MCF 10A (cell line): ENCODE results near the gene PAX5. TPM values are rescaled to one million over a fixed set of nuclear protein-coding genes. Genes with fewer than 3 reads are reported as not detected.

ENCODE experiments used
- BruUV-seq: library from RNA; stranded (reverse); fragments of 400-500 nt; replicated peaks from 2 replicates; lab custom pipeline; 2021; lab: Mats Ljungman, UMichigan
- CTCF ChIA-PET: fragments of 300-600 bp; sonication (Branson Sonifier 250); formaldehyde crosslinking; extraction: SDS; loops from one replicate; lab custom pipeline; 2021; ENCODE audit warnings: antibody characterized with exemption, inconsistent platforms; lab: Yijun Ruan, JAX
- POLR2A ChIA-PET: fragments of 300-600, 350-650 bp; sonication (Branson Sonifier 250); formaldehyde crosslinking; extraction: SDS; loops from one replicate; lab custom pipeline; 2020; ENCODE audit warnings: antibody characterized with exemption, inconsistent platforms; lab: Yijun Ruan, JAX
- DNase-seq: peaks from one replicate; pipeline ENCODE4 v3.0.0-alpha.2; 2018; ENCODE audit not compliant: unreplicated experiment
- H3K27ac Mint-ChIP-seq: one replicate; pipeline ENCODE4 v1.8.0; 2022; ENCODE audit warnings: mild to moderate bottlenecking, low read depth, mixed read lengths; ENCODE audit not compliant: unreplicated experiment
- H3K27me3 Mint-ChIP-seq: one replicate; pipeline ENCODE4 v1.8.0; 2022; ENCODE audit warnings: mixed read lengths; ENCODE audit not compliant: insufficient read depth, unreplicated experiment
- H3K36me3 Mint-ChIP-seq: one replicate; pipeline ENCODE4 v1.8.0; 2022; ENCODE audit warnings: mild to moderate bottlenecking, moderate library complexity, mixed read lengths; ENCODE audit not compliant: insufficient read depth, unreplicated experiment
- H3K4me1 Mint-ChIP-seq: one replicate; pipeline ENCODE4 v1.8.0; 2022; ENCODE audit warnings: mixed read lengths; ENCODE audit not compliant: insufficient read depth, unreplicated experiment
- H3K4me3 Mint-ChIP-seq: one replicate; pipeline ENCODE4 v1.8.0; 2022; ENCODE audit warnings: mild to moderate bottlenecking, moderate library complexity, mixed read lengths; ENCODE audit not compliant: unreplicated experiment
- H3K9me3 Mint-ChIP-seq: one replicate; pipeline ENCODE4 v1.8.0; 2022; ENCODE audit warnings: mixed read lengths; ENCODE audit not compliant: unreplicated experiment
- intact Hi-C: fragments of 100-400 bp; cut with micrococcal nuclease; formaldehyde crosslinking; loops from 2 replicates; pipeline ENCODE4 v1.14.1; 2022
- total RNA-seq: library from RNA; stranded (reverse); gene quantifications from 2 replicates; pipeline ENCODE4 v1.2.3, GENCODE V29; 2022
- TF ChIP-seq, protein P1 (sequence below): fragments of 200-600 bp; IDR thresholded peaks from one replicate; pipeline ENCODE4 v1.8.0; 2022; ENCODE audit warnings: antibody characterized with exemption, mild to moderate bottlenecking; ENCODE audit not compliant: unreplicated experiment

PAX5 gene
- total RNA-seq, 1 experiment from 2014 or later: not detected

DNA sequence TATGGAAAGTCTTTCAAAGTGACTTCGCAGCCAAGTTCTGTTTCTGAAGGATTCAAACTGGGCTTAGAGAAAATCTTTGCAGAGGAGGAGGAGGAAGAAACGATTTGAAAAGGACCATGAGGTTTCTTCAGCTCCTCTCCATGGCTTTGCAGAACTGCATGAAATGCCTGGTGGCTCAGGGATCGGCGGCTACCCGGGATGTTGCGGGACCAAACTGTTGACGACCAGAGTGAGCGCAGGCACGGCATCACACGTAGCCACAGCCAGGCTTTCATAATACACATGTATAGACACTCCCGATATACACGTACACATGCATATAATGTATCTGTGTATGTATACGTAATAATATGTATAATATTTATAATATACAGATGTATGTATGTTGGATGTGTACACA is 180.0 kb downstream of the PAX5 start:
- DNase-seq: no peak
- no TSS peak for BruUV-seq
- TF ChIP-seq, protein P1, sequence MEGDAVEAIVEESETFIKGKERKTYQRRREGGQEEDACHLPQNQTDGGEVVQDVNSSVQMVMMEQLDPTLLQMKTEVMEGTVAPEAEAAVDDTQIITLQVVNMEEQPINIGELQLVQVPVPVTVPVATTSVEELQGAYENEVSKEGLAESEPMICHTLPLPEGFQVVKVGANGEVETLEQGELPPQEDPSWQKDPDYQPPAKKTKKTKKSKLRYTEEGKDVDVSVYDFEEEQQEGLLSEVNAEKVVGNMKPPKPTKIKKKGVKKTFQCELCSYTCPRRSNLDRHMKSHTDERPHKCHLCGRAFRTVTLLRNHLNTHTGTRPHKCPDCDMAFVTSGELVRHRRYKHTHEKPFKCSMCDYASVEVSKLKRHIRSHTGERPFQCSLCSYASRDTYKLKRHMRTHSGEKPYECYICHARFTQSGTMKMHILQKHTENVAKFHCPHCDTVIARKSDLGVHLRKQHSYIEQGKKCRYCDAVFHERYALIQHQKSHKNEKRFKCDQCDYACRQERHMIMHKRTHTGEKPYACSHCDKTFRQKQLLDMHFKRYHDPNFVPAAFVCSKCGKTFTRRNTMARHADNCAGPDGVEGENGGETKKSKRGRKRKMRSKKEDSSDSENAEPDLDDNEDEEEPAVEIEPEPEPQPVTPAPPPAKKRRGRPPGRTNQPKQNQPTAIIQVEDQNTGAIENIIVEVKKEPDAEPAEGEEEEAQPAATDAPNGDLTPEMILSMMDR: no peak
- Mint-ChIP-seq H3K27me3 (peaks cover 29% of the 10 kb centered on the region), H3K27ac (no peak overlapping the region), H3K36me3 (no peaks in the 10 kb centered on the region), H3K9me3 (no peaks in the 10 kb centered on the region), H3K4me1 (no peaks in the 10 kb centered on the region), H3K4me3 (no peak overlapping the region)
- CTCF ChIA-PET: interaction anchor here (1.0 to 1.3 kb wide), 2 partner anchors 9 to 16 kb away, joined by 3 to 5 read pairs; no protein-coding TSS in a partner anchor
- POLR2A ChIA-PET: interaction anchor here (0.7 kb wide), 1 partner anchor 55 kb away, joined by 4 read pairs; no protein-coding TSS in a partner anchor
- intact Hi-C loops: loop anchor here (10.0 kb wide), 1 partner anchor 219 kb away; no protein-coding TSS in a partner anchor

DNA sequence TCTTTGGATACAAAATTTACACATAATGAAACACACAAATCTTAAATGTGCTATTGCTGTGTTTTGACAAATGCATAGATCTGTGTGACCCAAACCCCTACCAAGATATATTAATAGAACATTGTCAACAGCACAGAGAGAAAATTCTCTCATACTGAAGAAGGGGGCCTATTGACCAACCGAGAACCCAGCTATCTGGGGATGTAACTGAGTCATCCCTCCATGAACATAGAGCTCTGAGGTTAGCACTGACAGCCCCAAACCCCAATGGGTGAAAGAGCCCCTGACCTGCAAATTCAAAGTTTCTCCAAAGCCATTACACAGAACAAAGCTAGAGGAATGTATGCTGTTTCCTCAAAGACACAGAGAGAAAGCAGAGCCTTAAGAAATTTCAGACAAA is 180.8 kb downstream of the PAX5 start:
- no TSS peak for BruUV-seq
- intact Hi-C loops: loop anchor here (10.0 kb wide), 1 partner anchor 218 kb away; no protein-coding TSS in a partner anchor
- Mint-ChIP-seq H3K27ac (no peak overlapping the region), H3K9me3 (no peaks in the 10 kb centered on the region), H3K27me3 (peaks cover 29% of the 10 kb centered on the region), H3K4me3 (no peak overlapping the region), H3K4me1 (no peaks in the 10 kb centered on the region), H3K36me3 (no peaks in the 10 kb centered on the region)
- no peak for DNase-seq
- TF ChIP-seq, protein P1: no peak
- POLR2A ChIA-PET: interaction anchor here (0.5 to 0.7 kb wide), 2 partner anchors 54 to 642 kb away, joined by 4 read pairs; no protein-coding TSS in a partner anchor
- CTCF ChIA-PET: interaction anchor here (0.5 to 1.3 kb wide), 3 partner anchors 10 to 279 kb away, joined by 3 to 6 read pairs (median 5); no protein-coding TSS in a partner anchor

DNA sequence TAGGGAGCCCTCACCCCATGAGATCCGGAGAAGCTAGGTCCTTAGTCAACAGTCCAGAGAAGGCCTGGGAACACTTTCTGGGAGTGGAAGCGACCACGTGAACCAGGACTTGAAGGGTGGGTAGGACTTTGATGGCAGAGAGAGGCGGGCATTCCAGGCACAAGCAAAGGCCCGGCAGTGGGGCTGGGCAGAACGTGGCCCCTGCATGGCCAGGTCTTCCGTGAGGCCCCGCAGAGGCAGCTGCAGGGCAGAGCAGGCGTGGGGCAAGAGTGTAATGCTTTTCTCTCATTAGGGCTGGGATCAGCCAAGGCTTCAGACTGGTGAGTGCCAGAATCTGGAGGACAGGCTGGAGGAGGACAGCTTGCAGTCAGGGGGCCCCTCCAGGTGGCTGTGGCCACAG is 184.1 kb downstream of the PAX5 start:
- intact Hi-C loops: loop anchor here (10.0 kb wide), 1 partner anchor 215 kb away; no protein-coding TSS in a partner anchor
- H3K4me3 Mint-ChIP-seq: no peak overlapping the region
- BruUV-seq: no TSS peak
- no peak for DNase-seq
- CTCF ChIA-PET: interaction anchor here (0.6 to 0.9 kb wide), 2 partner anchors 44 to 825 kb away, joined by 3 read pairs; no protein-coding TSS in a partner anchor
- H3K9me3 Mint-ChIP-seq: no peaks in the 10 kb centered on the region
- H3K36me3 Mint-ChIP-seq: no peaks in the 10 kb centered on the region
- no peaks in the 10 kb centered on the region for H3K4me1 Mint-ChIP-seq
- TF ChIP-seq, protein P1: no peak
- POLR2A ChIA-PET: no interaction called here
- no peak overlapping the region for H3K27ac Mint-ChIP-seq
- peaks cover 29% of the 10 kb centered on the region for H3K27me3 Mint-ChIP-seq

DNA sequence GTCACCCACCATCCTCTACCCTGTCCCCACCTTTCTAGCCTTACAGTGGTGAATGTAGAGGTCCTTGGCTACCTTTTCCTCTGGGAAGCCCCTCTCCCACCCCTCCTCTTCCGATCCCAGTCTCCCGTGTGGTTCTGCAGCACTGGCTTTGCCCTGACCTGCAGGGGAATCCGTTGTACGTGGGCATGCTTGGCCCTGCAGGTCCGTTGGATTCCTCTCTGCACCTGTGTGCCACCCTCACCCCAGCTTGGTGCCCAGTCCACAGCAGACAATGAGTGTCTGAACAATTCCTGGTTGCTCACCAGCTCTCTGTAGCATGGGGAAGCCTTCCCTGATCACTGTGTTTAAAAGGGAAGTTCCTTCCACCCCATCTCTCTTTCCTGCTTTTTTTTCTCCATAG is 185.1 kb downstream of the PAX5 start:
- ChIA-PET POLR2A (no interaction called here), CTCF (interaction anchor here (0.9 kb wide), 1 partner anchor 15 kb away, joined by 3 read pairs; no protein-coding TSS in a partner anchor)
- H3K27me3 Mint-ChIP-seq: peaks cover 29% of the 10 kb centered on the region
- no peaks in the 10 kb centered on the region for H3K4me1 Mint-ChIP-seq
- intact Hi-C loops: no loop called here
- H3K9me3 Mint-ChIP-seq: no peaks in the 10 kb centered on the region
- H3K36me3 Mint-ChIP-seq: no peaks in the 10 kb centered on the region
- no peak overlapping the region for H3K4me3 Mint-ChIP-seq
- TF ChIP-seq, protein P1: no peak
- BruUV-seq: no TSS peak
- DNase-seq: no peak
- H3K27ac Mint-ChIP-seq: no peak overlapping the region
